Aorta (tissue), 5 donors: Measurements from ENCODE around the gene TELO2. TPM values are rescaled to one million over a fixed set of nuclear protein-coding genes. Genes with fewer than 3 reads are reported as not detected.
"Not testable (repeated sequence)": the region's sequence is repeated elsewhere in the genome, so short reads cannot be mapped to it uniquely, and the experiment has no call there.

Source experiments
- ATAC-seq: fragments of 200-7000 bp; cut with Tn5 transposase; one replicate; pipeline ENCODE4 v1.9.1; 2022; ENCODE audit warnings: moderate library complexity; ENCODE audit not compliant: low FRiP score
- DNase-seq, 2 donors: peaks; one replicate each; pipeline ENCODE4 v3.0.0-alpha.2; 2020
- H3K27ac ChIP-seq, 2 donors: one replicate each; pipeline ENCODE4 v1.5.1; 2013; ENCODE audit warnings: low read length in 2 of 2, mild to moderate bottlenecking in 2 of 2, moderate library complexity in 2 of 2, control low read depth in 1 of 2, inconsistent platforms in 1 of 2, low read depth in 1 of 2
- H3K27me3 ChIP-seq, 2 donors: one replicate each; pipeline ENCODE4 v1.6.1; 2013; ENCODE audit warnings: control low read depth in 1 of 2, low read length in 1 of 2, mild to moderate bottlenecking in 1 of 2, moderate library complexity in 1 of 2; ENCODE audit not compliant: insufficient read depth in 2 of 2, control insufficient read depth in 1 of 2
- H3K36me3 ChIP-seq, 2 donors: one replicate each; pipeline ENCODE4 v1.6.1; 2013; ENCODE audit warnings: control low read depth in 1 of 2, low read length in 1 of 2, mild to moderate bottlenecking in 1 of 2; ENCODE audit not compliant: insufficient read depth in 2 of 2, control insufficient read depth in 1 of 2
- H3K4me1 ChIP-seq, 2 donors: one replicate each; pipeline ENCODE4 v1.6.1; 2013; ENCODE audit warnings: low read length in 2 of 2, control low read depth in 1 of 2, mild to moderate bottlenecking in 1 of 2, moderate library complexity in 1 of 2; ENCODE audit not compliant: insufficient read depth in 2 of 2, control insufficient read depth in 1 of 2
- H3K4me3 ChIP-seq, 2 donors: one replicate each; pipeline ENCODE4 v1.5.1; 2013; ENCODE audit warnings: low read length in 2 of 2, control low read depth in 1 of 2, mild to moderate bottlenecking in 1 of 2
- H3K9me3 ChIP-seq: one replicate; pipeline ENCODE4 v1.6.1; 2013; ENCODE audit warnings: mild to moderate bottlenecking, low read length; ENCODE audit not compliant: control insufficient read depth
- WGBS, 2 donors: extraction: QIAGEN DNeasy Blood & Tissue Kit; methylation state at CpG; one replicate each; pipeline ENCODE4 v1.1.7; 2013; 5-methylcytosine and 5-hydroxymethylcytosine counted together
- intact Hi-C, 2 donors: fragments of 100-400 bp; cut with DNase I; formaldehyde crosslinking; loops; one replicate each; pipeline versions ENCODE4 v1.14.2 to v1.15.0; 2022
- polyA plus RNA-seq, 2 donors: library from polyadenylated mRNA; stranded (reverse); fragments of 200-250 nt; gene quantifications; one replicate each; pipeline ENCODE4 v1.2.3, GENCODE V29; 2013
- total RNA-seq, 2 donors: library from RNA; stranded (reverse); fragmentation: NEBNext Ultra II Directional; extraction: Animal tissue kit (Norgen Biotek cat#: 25700); gene quantifications; one replicate each; pipeline ENCODE4 v1.2.1, GENCODE V29; 2021
- donor health status: healthy with polysubstance abuse.
- donor health status: Bipolar disorder and iron deficiency.
- donor health status: DM: no; HTN: no; CAD: no.
- donor health status: DM: no; HTN: no; CAD: no.
- donor health status: DM: yes; HTN: yes; CAD: no.

Gene TELO2
- total and polyA plus RNA-seq, 4 donors: 8.8 to 52.7 (median 26.9) TPM

DNA sequence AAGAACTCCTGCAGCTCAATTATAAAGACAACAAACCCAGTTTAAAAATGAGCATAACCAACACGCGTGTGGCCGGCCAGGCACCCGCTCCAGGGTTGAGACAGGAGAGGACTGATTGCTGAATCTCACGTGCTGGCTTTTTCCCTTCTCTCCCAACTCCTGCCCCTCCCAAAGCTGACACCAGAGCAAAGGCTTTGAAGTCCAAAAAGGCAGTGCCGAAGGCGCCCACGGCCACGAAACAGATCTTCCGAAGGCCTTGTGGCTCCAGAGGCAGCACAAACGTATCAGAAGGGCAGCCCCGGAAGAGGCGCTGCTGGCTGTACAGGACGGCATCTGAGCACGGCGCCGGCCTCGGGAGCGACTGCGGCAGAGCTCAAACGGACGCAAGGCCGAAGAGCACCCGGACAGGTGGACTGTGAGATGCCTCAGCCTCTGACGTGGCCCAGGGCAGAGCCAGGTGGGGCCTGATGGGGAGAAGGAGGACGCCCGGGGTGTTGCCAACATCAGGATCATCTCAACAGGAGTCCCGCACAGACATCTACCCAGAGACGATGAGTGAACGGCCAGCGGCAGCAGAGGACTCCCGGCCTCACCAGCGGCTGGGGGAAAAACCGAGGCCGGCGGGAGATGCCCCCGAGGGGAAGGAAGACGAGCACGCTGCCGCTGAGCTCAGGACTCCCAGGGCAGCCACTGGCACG is 28.8 kb upstream of the TELO2 start:
- peak; percentile 24 for ATAC-seq
- DNase-seq: no peak
- Histone ChIP-seq H3K4me3 (no peak overlapping the region), H3K27me3 (no peaks in the 10 kb centered on the region), H3K4me1 (no peaks in the 10 kb centered on the region), H3K27ac (no peak overlapping the region), H3K36me3 (no peaks in the 10 kb centered on the region), H3K9me3 (no peaks in the 10 kb centered on the region)
- intact Hi-C loops: no loop called here
- 92% methylated on average over 41 of the region's 41 CpGs for WGBS, 2 donors

DNA sequence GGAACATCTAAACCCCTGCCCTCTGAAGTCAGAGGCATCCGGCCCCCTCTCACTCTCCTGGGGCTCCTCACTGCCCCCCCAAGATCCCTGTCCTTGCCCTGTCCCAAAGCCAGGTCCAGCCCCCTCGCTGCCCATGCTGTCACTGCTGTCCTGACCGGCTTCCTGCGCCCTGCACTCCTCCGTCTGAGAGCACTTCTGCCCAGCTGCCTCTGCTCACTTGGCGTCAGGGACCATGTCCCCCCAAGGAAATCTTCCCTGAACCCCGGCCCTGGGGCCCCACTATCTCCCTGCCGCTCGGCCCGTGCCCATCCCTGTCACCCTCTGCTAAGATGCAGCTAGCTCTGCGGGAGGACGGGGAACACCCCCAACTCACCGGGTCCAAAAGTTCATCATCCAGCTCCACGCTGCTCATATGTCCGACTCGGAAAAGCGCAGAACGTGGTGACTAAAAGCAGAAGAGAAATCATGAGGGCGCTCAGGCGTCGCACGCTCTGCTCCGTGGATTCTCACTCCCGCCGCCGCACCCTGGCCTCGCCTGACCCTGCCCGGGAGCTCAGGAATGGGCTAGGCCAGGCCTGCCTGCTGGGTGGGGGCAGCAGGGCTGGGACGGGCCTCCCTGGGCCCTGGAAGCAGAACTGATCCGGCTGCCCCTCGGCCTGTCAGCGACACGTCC is 28.1 kb upstream of the TELO2 start:
- Histone ChIP-seq H3K36me3 (no peaks in the 10 kb centered on the region), H3K27ac (no peak overlapping the region), H3K27me3 (no peaks in the 10 kb centered on the region), H3K4me3 (no peak overlapping the region), H3K9me3 (no peaks in the 10 kb centered on the region), H3K4me1 (no peaks in the 10 kb centered on the region)
- WGBS, 2 donors: 89 to 92% methylated on average over 33 of the region's 33 CpGs
- DNase-seq: peak in 1 of 2 donors; percentile 29
- no peak for ATAC-seq
- intact Hi-C loops: no loop called here

DNA sequence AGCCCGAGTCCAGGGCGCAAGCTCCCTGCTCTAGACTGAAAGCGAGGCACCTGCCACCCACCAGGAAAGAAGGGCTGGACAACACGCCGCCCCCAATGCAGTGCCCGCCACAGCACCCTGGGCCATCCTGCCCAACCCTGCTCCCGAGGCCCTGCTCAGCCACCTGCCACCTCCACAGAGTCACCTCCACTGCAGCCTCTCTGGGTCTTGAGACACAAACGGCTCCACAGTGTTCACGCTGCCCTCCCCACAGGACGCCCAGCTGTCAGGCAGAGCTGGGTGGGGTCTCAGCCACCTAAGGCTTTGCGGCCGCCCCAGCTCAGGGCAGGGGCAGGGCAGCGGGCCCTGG is 27.6 kb upstream of the TELO2 start:
- intact Hi-C loops: no loop called here
- H3K27ac ChIP-seq: no peak overlapping the region
- DNase-seq (peak in 1 of 2 donors; percentile 75), ATAC-seq (no peak)
- no peaks in the 10 kb centered on the region for H3K9me3 ChIP-seq
- no peaks in the 10 kb centered on the region for H3K36me3 ChIP-seq
- no peaks in the 10 kb centered on the region for H3K27me3 ChIP-seq
- H3K4me1 ChIP-seq: no peaks in the 10 kb centered on the region
- WGBS, 2 donors: 92 to 93% methylated on average over 12 to 13 of the region's 13 CpGs
- H3K4me3 ChIP-seq: no peak overlapping the region

DNA sequence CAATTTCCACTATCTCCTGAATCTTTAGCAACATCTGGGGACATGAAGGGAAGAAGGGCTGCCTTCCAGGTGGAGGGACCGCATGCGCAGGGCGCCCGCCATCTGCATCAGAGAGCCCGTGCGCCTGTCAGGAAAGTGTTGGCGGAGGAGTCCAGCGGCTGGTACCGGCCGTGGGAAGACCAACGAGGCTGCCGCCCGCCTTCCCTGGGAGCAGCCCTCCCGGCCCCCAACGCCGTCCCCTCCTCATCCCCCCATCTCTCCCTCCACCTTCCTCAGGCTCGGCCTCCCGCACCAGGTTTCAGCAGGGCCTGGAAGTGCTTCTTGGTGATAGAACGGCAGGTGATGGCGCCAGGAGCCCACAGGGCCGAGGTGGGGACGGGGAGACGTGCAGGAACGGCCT is 27.1 kb upstream of the TELO2 start:
- Histone ChIP-seq H3K27me3 (no peaks in the 10 kb centered on the region), H3K27ac (no peak overlapping the region), H3K4me3 (no peak overlapping the region), H3K9me3 (no peaks in the 10 kb centered on the region), H3K4me1 (no peaks in the 10 kb centered on the region), H3K36me3 (no peaks in the 10 kb centered on the region)
- DNase-seq (no peak), ATAC-seq (no peak)
- intact Hi-C loops: no loop called here
- WGBS, 2 donors: 91% methylated on average over 24 of the region's 24 CpGs

DNA sequence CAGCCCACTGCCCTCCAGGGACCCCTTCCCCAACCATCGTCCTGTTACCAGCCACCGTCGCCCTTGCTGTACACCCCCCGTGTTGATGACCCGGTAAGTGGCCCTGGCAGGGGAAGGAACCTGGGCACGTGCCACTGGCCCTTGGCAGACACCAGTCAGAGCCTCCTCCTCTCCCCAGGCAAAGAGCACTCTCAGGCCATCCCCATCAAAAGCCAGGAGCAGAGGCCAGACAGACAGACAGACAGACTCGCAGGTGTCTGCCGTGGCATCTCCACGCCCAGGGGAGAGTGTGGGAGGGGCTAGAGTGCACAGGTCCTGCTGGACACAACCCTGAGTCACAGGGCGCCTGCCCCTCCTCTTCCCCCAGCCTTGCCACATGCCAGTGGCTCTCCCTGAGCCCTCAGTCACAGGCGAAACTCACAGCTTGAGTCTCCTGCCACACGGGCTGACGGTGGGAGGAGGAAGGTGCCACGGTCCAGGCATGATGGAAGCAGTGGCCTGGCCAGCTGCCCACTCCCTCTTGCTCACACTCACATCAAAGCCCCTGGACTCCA is 26.1 kb upstream of the TELO2 start:
- Histone ChIP-seq H3K36me3 (no peaks in the 10 kb centered on the region), H3K4me1 (no peaks in the 10 kb centered on the region), H3K27me3 (no peaks in the 10 kb centered on the region), H3K27ac (no peak overlapping the region), H3K4me3 (no peak overlapping the region), H3K9me3 (no peaks in the 10 kb centered on the region)
- DNase-seq (peak in 1 of 2 donors; percentile 69), ATAC-seq (no peak)
- intact Hi-C loops: no loop called here
- 77% methylated on average over 13 to 14 of the region's 14 CpGs for WGBS, 2 donors

DNA sequence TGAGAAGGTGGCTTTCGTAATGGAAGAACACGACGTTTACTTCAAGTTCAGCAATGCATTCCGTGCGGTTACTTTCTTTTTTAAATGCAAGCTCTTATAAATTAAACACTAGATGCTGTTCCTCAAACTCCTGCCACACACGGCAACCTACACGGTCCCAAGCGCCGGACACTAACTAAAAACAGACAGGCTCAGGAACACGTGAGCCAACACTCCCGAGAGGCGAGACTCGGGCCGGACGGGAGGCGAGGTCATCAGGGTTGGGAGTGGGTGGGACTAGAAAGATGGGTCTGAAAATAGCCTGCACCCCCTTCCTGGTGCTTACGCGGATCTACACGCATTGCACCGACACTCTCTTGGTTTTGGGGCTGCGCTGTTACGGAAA is 24.7 kb upstream of the TELO2 start:
- H3K4me3 ChIP-seq: no peak overlapping the region
- H3K27ac ChIP-seq: no peak overlapping the region

DNA sequence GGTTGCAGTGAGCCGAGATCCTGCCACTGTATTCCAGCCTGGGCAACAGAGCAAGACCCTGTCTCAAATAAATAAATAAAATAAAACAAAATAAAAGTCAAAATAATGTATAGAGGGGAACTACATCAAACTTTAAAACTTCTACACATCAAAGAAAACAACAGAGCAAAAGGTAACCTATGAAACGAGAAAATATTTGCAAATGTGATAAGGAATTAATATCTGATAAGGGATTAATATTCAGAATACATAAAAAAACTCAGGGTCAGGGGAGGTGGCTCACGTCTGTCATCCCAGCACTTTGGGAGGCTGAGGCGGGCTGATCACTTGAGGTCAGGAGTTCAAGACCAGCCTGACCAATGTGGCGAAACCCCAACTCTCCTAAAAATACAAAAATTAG is 24.0 kb upstream of the TELO2 start:
- intact Hi-C loops: not testable (repeated sequence)

More for the DNA sequence above, 24.7 kb upstream of the TELO2 start:
- Histone ChIP-seq H3K9me3 (no peaks in the 10 kb centered on the region), H3K27me3 (no peaks in the 10 kb centered on the region), H3K4me1 (no peaks in the 10 kb centered on the region), H3K36me3 (no peaks in the 10 kb centered on the region)
- no peak for ATAC-seq
- intact Hi-C loops: no loop called here
- no peak for DNase-seq
- WGBS, 2 donors: 83 to 87% methylated on average over 22 of the region's 22 CpGs

DNA sequence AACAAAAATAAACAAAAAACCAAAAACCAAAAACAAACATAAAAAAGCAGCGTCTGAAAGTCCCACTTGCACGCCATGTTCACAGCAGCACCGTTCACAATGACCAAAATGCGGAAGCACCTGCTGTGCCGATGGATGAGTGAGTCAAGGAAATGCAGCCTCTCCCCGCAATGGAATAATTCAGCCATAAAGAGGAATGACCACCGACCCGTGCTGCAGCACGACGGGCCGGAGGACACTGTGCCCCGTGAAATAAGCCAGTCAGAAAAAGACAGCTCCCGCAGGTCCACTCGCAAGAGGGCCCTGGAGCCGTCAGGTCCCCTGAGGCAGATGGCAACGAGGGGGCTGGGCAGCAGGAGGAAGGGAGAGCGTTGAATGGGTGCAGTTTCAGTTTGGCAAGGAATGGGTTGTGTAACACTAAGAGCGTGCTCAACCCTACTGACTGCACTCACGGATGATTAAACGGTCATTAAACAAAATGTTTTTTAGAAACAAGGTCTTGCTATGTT is 23.4 kb upstream of the TELO2 start:
- intact Hi-C loops: no loop called here
- H3K27ac ChIP-seq: no peak overlapping the region
- no peak overlapping the region for H3K4me3 ChIP-seq
- no peaks in the 10 kb centered on the region for H3K36me3 ChIP-seq
- DNase-seq (peak in 1 of 2 donors; percentile 72), ATAC-seq (no peak)
- no peaks in the 10 kb centered on the region for H3K9me3 ChIP-seq
- WGBS, 2 donors: 77 to 86% methylated on average over 20 of the region's 20 CpGs
- H3K4me1 ChIP-seq: no peaks in the 10 kb centered on the region
- no peaks in the 10 kb centered on the region for H3K27me3 ChIP-seq

More for the DNA sequence above, 24.0 kb upstream of the TELO2 start:
- not testable (repeated sequence) for H3K4me3 ChIP-seq, H3K27me3 ChIP-seq, H3K9me3 ChIP-seq, ATAC-seq, H3K4me1 ChIP-seq, H3K36me3 ChIP-seq, H3K27ac ChIP-seq, DNase-seq
- WGBS, 2 donors: 75 to 77% methylated on average over 5 of the region's 5 CpGs
